ENCODE results near the gene MYH6. TPM values are rescaled to one million over a fixed set of nuclear protein-coding genes. Genes with fewer than 3 reads are reported as not detected.
"Not testable (repeated sequence)": the region's sequence is repeated elsewhere in the genome, so short reads cannot be mapped to it uniquely, and the experiment has no call there.

The MYH6 gene
- total RNA-seq, 1 donor, result not detected

GRCh38 chr14:23431486-23431885 is 23.4 kb upstream of the MYH6 start:
- TF ChIP-seq CTCF (IDR thresholded peaks at IDR 0.05; ENCODE audit: insufficient read depth, low read depth, low read length), result no peak
- DNase-seq (ENCODE audit: low read depth), result no peak
- H3K4me3 ChIP-seq (ENCODE audit: low read depth, low read length), result no peak overlapping the region

- DNase-seq (ENCODE audit: low read depth), result no peak
- no peak for TF ChIP-seq CTCF (IDR thresholded peaks at IDR 0.05; ENCODE audit: insufficient read depth, low read depth, low read length)
- no peak overlapping the region for H3K4me3 ChIP-seq (ENCODE audit: low read depth, low read length)
Measured at GRCh38 chr14:23430723-23431085, 22.6 kb upstream of the MYH6 start.

- TF ChIP-seq CTCF (IDR thresholded peaks at IDR 0.05; ENCODE audit: insufficient read depth, low read depth, low read length), result no peak
- H3K4me3 ChIP-seq (ENCODE audit: low read depth, low read length), result no peak overlapping the region
- DNase-seq (ENCODE audit: low read depth), result no peak
Measured at GRCh38 chr14:23430016-23430722, 22.1 kb upstream of the MYH6 start.

GRCh38 chr14:23428686-23429495 is 20.8 kb upstream of the MYH6 start:
- TF ChIP-seq CTCF (IDR thresholded peaks at IDR 0.05; ENCODE audit: insufficient read depth, low read depth, low read length), result no peak
- no peak for DNase-seq (ENCODE audit: low read depth)

GRCh38 chr14:23425798-23426197 is 17.7 kb upstream of the MYH6 start:
- not testable (repeated sequence) for H3K4me3 ChIP-seq (ENCODE audit: low read depth, low read length); DNase-seq (ENCODE audit: low read depth)

More at GRCh38 chr14:23428686-23429495, 20.8 kb upstream of the MYH6 start:
- H3K4me3 ChIP-seq (ENCODE audit: low read depth, low read length), result no peak overlapping the region

- no peak for TF ChIP-seq CTCF (IDR thresholded peaks at IDR 0.05; ENCODE audit: insufficient read depth, low read depth, low read length)
- DNase-seq (ENCODE audit: low read depth), result no peak
- no peak overlapping the region for H3K4me3 ChIP-seq (ENCODE audit: low read depth, low read length)
Measured at GRCh38 chr14:23425169-23425568, 17.1 kb upstream of the MYH6 start.

- no peak for DNase-seq (ENCODE audit: low read depth)
- H3K4me3 ChIP-seq (ENCODE audit: low read depth, low read length), result no peak overlapping the region
- TF ChIP-seq CTCF (IDR thresholded peaks at IDR 0.05; ENCODE audit: insufficient read depth, low read depth, low read length), result no peak
Measured at GRCh38 chr14:23423657-23424056, 15.6 kb upstream of the MYH6 start.

Data from fibroblast of villous mesenchyme (primary cell).